ENCODE measurements around the gene TMEM108.

DNA sequence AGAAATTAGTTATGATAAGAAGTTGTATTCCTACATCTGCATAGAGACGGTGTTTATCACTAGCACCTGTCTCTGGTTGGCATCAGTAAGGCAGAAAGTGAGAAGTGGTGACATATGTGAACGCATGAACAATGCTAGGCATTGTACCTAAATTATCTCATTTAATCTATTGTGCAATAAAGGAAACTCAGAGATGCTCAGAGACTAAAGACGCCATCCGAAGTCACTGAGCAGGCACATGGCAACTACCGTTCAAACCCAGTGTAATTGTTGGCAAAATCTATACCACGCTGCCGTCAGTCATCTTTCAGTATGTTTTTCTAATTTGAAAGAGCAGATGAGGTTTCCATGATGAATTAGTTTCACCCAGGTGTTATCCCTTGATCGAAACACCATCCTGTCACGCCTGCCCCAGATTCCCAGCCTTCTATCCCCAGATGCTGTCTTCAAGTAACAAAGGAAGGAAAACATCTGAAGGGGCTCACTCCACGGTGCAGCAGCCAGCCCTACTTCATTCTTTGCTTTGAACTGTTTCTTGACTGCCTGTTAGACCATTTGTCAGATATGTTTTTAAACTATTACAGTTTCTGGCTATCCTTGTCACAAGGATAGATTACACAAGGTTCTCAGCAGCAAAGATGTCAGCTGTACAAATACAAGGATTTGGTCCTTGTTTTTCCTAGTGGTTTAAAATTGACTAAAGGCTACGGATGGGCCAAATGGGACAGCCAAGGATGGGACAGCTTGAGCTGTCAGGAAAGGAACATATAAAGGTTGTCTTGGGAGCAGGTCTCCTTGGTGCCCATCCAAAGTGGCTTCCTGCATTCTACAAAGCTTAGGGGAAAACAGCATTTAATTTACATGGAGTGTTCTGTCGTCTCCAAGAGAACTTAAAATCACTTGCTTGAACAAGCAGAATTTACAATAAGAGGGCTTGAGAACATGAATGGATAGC lies 99.1 kb downstream of the TMEM108 start:
- TF ChIP-seq CTCF (IDR thresholded peaks at IDR 0.05) (no peak), POLR2A (IDR thresholded peaks at IDR 0.05) (no peak), EP300 (IDR thresholded peaks at IDR 0.05) (no peak), POLR2AphosphoS5 (IDR thresholded peaks at IDR 0.05) (no peak)
